Activated CD4-positive, alpha-beta T cell treated with anti-CD3 and anti-CD28 coated beads, Interleukin-2, amount 50 U/mL, for 24 hours (primary cell): Measurements from ENCODE around the gene PKIB.
A peak's percentile ranks its signal among the peaks of the same experiment; 100 is the strongest.
"Not testable (repeated sequence)": the region's sequence is repeated elsewhere in the genome, so short reads cannot be mapped to it uniquely, and the experiment has no call there.

Experiments
- DNase-seq, 2 donors: peaks; one replicate each; pipeline ENCODE4 v3.0.0-alpha.2; 2020; ENCODE audit warnings: low read depth in 1 of 2, low spot score in 1 of 2

The PKIB gene

GRCh38 chr6:122609881-122610689 lies at the start of gene PKIB:
PKIB (plus strand) TSS chr6:122610405; CDS start chr6:122717795, 107,390 bp downstream.
- DNase-seq: peak in 1 of 2 donors; percentile 4

GRCh38 chr6:122563364-122564052 lies 46.7 kb upstream of the PKIB start:
- no peak for DNase-seq

- DNase-seq: no peak
Observed at GRCh38 chr6:122564230-122564629, 46.0 kb upstream of the PKIB start.

GRCh38 chr6:122565708-122566107 lies 44.5 kb upstream of the PKIB start:
- DNase-seq: no peak

GRCh38 chr6:122567034-122567433 lies 43.2 kb upstream of the PKIB start:
- no peak for DNase-seq

GRCh38 chr6:122568350-122568749 lies 41.9 kb upstream of the PKIB start:
- no peak for DNase-seq

GRCh38 chr6:122568797-122569221 lies 41.4 kb upstream of the PKIB start:
- no peak for DNase-seq

GRCh38 chr6:122569230-122569771 lies 40.9 kb upstream of the PKIB start:
- no peak for DNase-seq

GRCh38 chr6:122571888-122572287 lies 38.3 kb upstream of the PKIB start:
- DNase-seq: no peak

GRCh38 chr6:122576888-122577287 lies 33.3 kb upstream of the PKIB start:
- no peak for DNase-seq

GRCh38 chr6:122578961-122579360 lies 31.2 kb upstream of the PKIB start:
- DNase-seq: no peak

GRCh38 chr6:122580737-122581136 lies 29.5 kb upstream of the PKIB start:
- no peak for DNase-seq

- DNase-seq: no peak
Observed at GRCh38 chr6:122589115-122589514, 21.1 kb upstream of the PKIB start.

- DNase-seq: not testable (repeated sequence)
Observed at GRCh38 chr6:122598295-122598694, 11.9 kb upstream of the PKIB start.

GRCh38 chr6:122604676-122605075 lies 5.5 kb upstream of the PKIB start:
- no peak for DNase-seq

GRCh38 chr6:122610690-122611455 lies 668 bp downstream of the PKIB start:
- no peak for DNase-seq

- no peak for DNase-seq
Observed at GRCh38 chr6:122612838-122613237, 2.6 kb downstream of the PKIB start.

- no peak for DNase-seq
Observed at GRCh38 chr6:122614303-122614702, 4.1 kb downstream of the PKIB start.

GRCh38 chr6:122615409-122615808 lies 5.2 kb downstream of the PKIB start:
- no peak for DNase-seq

GRCh38 chr6:122616877-122617276 lies 6.7 kb downstream of the PKIB start:
- DNase-seq: no peak

- no peak for DNase-seq
Observed at GRCh38 chr6:122619309-122619708, 9.1 kb downstream of the PKIB start.
